WERI-Rb-1 (cell line): ENCODE results near the gene ZDHHC1.

Source experiments
- DNase-seq: peaks from one replicate; pipeline ENCODE4 v3.0.0-alpha.2; 2020
- H3K27ac ChIP-seq: fragments of 250-450 bp; sonication (Bioruptor Pico); 2 replicates; pipeline ENCODE4 v1.5.1; 2020; ENCODE audit warnings: mild to moderate bottlenecking, moderate library complexity
- H3K27me3 ChIP-seq: fragments of 250-450 bp; sonication (Bioruptor Pico); 2 replicates; pipeline ENCODE4 v1.5.1; 2021; ENCODE audit warnings: mild to moderate bottlenecking, low read depth, moderate library complexity; ENCODE audit not compliant: insufficient read depth, severe bottlenecking
- H3K36me3 ChIP-seq: fragments of 250-450 bp; sonication (Bioruptor Pico); 2 replicates; pipeline ENCODE4 v1.5.1; 2020; ENCODE audit warnings: mild to moderate bottlenecking, moderate library complexity
- H3K4me3 ChIP-seq: 2 replicates; pipeline ENCODE4 v1.5.1; 2011; ENCODE audit warnings: low read depth, mild to moderate bottlenecking, control low read depth, low read length
- H3K9me3 ChIP-seq: fragments of 250-450 bp; sonication (Bioruptor Pico); 2 replicates; pipeline ENCODE4 v1.5.1; 2021; ENCODE audit warnings: mild to moderate bottlenecking, moderate library complexity; ENCODE audit not compliant: severe bottlenecking
- TF ChIP-seq, protein P1 (sequence below): IDR thresholded peaks from 2 replicates; pipeline ENCODE4 v1.5.1; 2011; ENCODE audit warnings: low read depth, mild to moderate bottlenecking, control low read depth, inconsistent platforms, low read length

Gene ZDHHC1

DNA sequence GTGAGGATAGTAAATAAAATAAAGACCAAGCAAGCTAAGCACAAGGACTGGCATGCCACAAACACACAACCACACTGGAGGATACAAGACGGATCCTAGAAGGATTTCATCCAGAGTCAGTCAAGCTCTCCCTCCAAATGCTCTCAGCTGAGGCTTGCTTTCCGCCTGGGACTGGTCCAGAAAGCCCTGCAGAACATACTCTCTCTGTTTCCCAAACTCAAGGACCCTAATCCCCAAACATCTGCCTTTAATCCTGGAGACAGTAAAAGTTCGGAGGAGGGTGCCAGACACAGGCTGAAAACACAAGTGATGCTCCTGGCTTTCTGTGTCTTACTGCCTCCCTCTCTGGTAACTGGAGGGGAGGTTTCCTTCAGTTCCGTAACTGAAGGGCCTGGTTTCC is 9.3 kb upstream of the ZDHHC1 start:
- TF ChIP-seq, protein P1, sequence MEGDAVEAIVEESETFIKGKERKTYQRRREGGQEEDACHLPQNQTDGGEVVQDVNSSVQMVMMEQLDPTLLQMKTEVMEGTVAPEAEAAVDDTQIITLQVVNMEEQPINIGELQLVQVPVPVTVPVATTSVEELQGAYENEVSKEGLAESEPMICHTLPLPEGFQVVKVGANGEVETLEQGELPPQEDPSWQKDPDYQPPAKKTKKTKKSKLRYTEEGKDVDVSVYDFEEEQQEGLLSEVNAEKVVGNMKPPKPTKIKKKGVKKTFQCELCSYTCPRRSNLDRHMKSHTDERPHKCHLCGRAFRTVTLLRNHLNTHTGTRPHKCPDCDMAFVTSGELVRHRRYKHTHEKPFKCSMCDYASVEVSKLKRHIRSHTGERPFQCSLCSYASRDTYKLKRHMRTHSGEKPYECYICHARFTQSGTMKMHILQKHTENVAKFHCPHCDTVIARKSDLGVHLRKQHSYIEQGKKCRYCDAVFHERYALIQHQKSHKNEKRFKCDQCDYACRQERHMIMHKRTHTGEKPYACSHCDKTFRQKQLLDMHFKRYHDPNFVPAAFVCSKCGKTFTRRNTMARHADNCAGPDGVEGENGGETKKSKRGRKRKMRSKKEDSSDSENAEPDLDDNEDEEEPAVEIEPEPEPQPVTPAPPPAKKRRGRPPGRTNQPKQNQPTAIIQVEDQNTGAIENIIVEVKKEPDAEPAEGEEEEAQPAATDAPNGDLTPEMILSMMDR, result no peak
- no peak for DNase-seq

DNA sequence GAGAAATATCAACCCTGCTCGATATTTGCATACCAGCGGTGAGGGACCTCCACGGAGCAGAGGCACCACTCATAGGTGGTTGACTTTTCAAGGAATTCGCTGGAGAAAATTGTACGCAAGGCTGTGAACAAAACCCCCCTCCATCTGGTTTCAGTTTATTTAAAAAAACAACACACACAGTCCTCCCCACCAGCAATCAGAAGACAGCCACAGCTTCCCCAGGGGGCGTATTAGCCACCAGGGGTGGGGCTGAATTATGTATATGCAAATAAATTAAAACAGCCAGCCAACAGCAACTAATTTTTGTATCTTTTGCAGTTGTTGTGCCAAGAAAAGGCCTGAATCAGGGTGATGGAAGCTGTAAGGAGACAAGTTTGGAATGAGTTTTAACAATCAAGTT is 8.8 kb upstream of the ZDHHC1 start:
- H3K36me3 ChIP-seq, result no peaks in the 10 kb centered on the region
- no peak overlapping the region for H3K27ac ChIP-seq
- no peaks in the 10 kb centered on the region for H3K9me3 ChIP-seq
- no peak overlapping the region for H3K4me3 ChIP-seq
- no peak for DNase-seq
- TF ChIP-seq, protein P1, result no peak
- no peaks in the 10 kb centered on the region for H3K27me3 ChIP-seq

More for the DNA sequence above, 9.3 kb upstream of the ZDHHC1 start:
- H3K36me3 ChIP-seq, result no peaks in the 10 kb centered on the region
- H3K4me3 ChIP-seq, result no peak overlapping the region
- H3K9me3 ChIP-seq, result no peaks in the 10 kb centered on the region
- H3K27me3 ChIP-seq, result no peaks in the 10 kb centered on the region
- H3K27ac ChIP-seq, result no peak overlapping the region

DNA sequence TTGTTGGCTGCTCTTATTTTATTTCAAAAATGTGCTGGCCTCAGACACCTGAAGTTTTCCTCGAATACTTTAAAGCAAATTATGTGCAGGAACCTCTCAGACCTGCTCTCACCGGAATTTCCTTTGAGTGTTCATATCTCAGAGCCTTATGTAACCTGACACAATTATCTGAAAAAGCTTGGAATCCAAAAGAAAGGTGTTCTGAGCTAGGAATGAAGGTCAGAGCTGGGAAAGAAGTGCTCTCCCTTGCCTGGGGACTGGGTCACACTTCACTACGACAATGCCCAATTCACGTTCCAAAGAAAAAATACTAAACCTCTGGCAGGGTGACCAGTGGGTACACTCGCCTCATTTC is 8.0 kb upstream of the ZDHHC1 start:
- no peak for DNase-seq
- Histone ChIP-seq H3K27me3 (no peaks in the 10 kb centered on the region), H3K9me3 (no peaks in the 10 kb centered on the region), H3K27ac (no peak overlapping the region), H3K4me3 (no peak overlapping the region), H3K36me3 (no peaks in the 10 kb centered on the region)
- TF ChIP-seq, protein P1, result no peak

DNA sequence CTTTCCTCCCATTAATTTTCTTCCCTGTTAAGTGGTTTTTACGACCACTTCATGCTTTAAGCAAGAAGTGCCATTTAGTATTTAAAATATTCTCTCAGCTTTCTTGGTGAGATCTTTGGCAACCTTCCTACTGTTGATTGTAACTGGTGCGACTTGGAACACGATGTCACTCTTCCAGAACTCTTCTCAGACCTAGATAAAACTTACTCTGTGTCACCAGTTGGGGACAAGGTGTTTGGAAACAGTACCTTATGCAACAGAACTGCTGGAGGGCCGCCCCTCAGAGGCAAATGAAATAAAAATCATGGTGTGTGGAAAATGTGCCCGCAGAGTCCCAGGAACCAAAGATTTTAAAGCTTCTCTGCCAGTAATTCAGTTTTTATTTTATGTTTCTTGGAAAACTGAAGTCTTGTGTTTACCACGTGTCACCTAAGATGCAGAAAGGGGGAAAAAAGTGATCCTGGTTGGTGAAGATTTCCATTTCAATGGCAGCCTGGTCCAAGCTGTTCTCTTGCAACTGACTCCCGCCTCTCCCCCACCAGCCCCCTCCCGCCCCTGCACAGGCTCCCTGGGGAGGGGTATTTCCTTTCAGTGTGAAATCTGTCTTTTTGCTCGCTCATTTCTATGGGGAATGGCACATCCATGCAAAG is 7.5 kb upstream of the ZDHHC1 start:
- TF ChIP-seq, protein P1, result no peak
- DNase-seq, result no peak
- H3K9me3 ChIP-seq, result no peaks in the 10 kb centered on the region
- H3K36me3 ChIP-seq, result no peaks in the 10 kb centered on the region
- no peak overlapping the region for H3K27ac ChIP-seq
- no peaks in the 10 kb centered on the region for H3K27me3 ChIP-seq
- no peak overlapping the region for H3K4me3 ChIP-seq

DNA sequence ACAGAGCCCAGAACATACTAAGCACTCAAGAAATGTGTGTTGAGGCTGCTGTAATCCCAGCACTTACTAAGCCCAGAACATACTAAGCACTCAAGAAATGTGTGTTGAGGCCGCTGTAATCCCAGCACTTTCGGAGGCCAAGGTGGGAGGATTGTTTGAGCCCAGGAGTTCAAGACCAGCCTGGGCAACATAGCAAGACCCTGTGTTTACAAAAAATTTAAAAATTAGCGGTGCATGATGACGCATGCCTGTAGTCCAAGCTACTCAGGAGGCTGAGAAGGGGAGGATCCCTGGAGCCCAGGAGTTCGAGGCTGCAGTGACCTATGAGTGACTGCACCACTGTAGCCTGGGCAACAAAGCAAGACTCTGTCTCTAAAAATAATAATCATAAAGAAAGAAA is 6.7 kb upstream of the ZDHHC1 start:
- H3K36me3 ChIP-seq, result no peaks in the 10 kb centered on the region
- H3K9me3 ChIP-seq, result no peaks in the 10 kb centered on the region
- no peak overlapping the region for H3K27ac ChIP-seq
- no peak overlapping the region for H3K4me3 ChIP-seq
- DNase-seq, result no peak
- no peaks in the 10 kb centered on the region for H3K27me3 ChIP-seq
- TF ChIP-seq, protein P1, result no peak

DNA sequence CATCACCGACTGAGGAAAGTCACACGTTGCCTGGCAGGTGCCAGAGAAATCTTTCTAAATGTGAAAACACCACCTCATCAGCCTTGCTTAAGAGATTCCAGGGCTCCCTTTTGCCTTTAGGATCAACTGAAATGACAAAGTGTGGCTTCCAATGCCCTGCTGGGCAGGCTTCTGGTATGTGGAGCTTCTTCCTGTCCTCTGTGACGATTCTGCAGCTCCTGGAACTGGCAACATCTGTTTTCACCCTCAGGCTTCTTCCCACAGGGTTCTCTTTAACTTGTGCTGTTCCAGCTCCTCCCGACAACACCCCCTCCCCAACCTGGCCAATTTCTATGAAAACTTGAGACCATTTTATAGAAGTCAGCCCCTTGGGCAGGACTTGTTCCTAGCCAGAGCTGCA is 4.8 kb upstream of the ZDHHC1 start:
- no peak for DNase-seq
- TF ChIP-seq, protein P1, result no peak
- H3K9me3 ChIP-seq, result no peaks in the 10 kb centered on the region
- H3K4me3 ChIP-seq, result no peak overlapping the region
- H3K27ac ChIP-seq, result no peak overlapping the region
- H3K27me3 ChIP-seq, result no peaks in the 10 kb centered on the region
- H3K36me3 ChIP-seq, result no peaks in the 10 kb centered on the region
